ENCODE measurements around the gene KCNN4.

DNA sequence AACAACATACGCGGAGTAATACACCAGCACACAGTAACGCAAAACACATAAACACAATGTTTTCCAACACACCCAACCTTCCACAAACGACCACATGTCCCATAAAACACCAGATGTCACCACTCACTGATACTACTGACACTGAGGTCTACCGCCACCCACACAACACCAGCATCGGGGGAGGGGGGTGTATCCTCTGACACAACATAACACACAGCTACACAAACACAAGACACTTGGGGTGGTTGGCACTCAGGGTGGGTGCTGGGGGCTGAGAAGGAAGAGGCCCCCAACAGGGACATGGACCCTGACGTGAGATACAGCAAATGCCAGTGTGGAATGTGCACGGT is 1.5 kb upstream of the KCNN4 start:
- TF ChIP-seq CTCF (conservative IDR thresholded peaks at IDR 0.05; ENCODE audit: low read length) (no peak), EZH2phosphoT487 (IDR thresholded peaks at IDR 0.05; ENCODE audit: borderline replicate concordance, low read depth, low read length) (no peak)
